AG04449 (cell line): ENCODE results near the gene HOXD12.

Experiments used
- CTCF ChIA-PET: fragments of 350-600 bp; formaldehyde crosslinking; extraction: SDS; loops from one replicate; lab custom pipeline; 2021; ENCODE audit warnings: antibody characterized with exemption; lab: Yijun Ruan, JAX
- POLR2A ChIA-PET: fragments of 400-600, 350-600 bp; formaldehyde crosslinking; extraction: SDS; loops from one replicate; lab custom pipeline; 2020; ENCODE audit warnings: antibody characterized with exemption, inconsistent platforms; lab: Yijun Ruan, JAX
- DNase-seq: peaks from one replicate; pipeline ENCODE4 v3.0.0-alpha.2; 2010; ENCODE audit warnings: low read depth, low spot score
- H3K4me3 ChIP-seq: 2 replicates; pipeline ENCODE4 v1.5.1; 2011; ENCODE audit warnings: low read depth, mild to moderate bottlenecking, control low read depth, low read length
- TF ChIP-seq, protein P1 (sequence below): IDR thresholded peaks from one replicate; pipeline ENCODE4 v1.5.1; 2011; ENCODE audit warnings: mild to moderate bottlenecking, moderate library complexity, low read length, control low read depth, inconsistent platforms; ENCODE audit not compliant: insufficient read depth; ENCODE audit errors: missing control alignments

Gene HOXD12

GRCh38 chr2:176132205-176133171 lies 32.9 kb downstream of the HOXD12 start:
- H3K4me3 ChIP-seq, result peak overlapping the region; percentile 50
- TF ChIP-seq, protein P1, sequence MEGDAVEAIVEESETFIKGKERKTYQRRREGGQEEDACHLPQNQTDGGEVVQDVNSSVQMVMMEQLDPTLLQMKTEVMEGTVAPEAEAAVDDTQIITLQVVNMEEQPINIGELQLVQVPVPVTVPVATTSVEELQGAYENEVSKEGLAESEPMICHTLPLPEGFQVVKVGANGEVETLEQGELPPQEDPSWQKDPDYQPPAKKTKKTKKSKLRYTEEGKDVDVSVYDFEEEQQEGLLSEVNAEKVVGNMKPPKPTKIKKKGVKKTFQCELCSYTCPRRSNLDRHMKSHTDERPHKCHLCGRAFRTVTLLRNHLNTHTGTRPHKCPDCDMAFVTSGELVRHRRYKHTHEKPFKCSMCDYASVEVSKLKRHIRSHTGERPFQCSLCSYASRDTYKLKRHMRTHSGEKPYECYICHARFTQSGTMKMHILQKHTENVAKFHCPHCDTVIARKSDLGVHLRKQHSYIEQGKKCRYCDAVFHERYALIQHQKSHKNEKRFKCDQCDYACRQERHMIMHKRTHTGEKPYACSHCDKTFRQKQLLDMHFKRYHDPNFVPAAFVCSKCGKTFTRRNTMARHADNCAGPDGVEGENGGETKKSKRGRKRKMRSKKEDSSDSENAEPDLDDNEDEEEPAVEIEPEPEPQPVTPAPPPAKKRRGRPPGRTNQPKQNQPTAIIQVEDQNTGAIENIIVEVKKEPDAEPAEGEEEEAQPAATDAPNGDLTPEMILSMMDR, result no peak
- no peak for DNase-seq
- ChIA-PET POLR2A (interaction anchor here (0.6 to 1.1 kb wide), 3 partner anchors 8 to 1010 kb away, joined by 3 read pairs; no protein-coding TSS in a partner anchor), CTCF (interaction anchor here (0.9 to 30.2 kb wide), 11 partner anchors 7 to 1017 kb away, joined by 3 to 1421 read pairs (median 10); no protein-coding TSS in a partner anchor)

- POLR2A ChIA-PET, result interaction anchor here (0.7 kb wide), 1 partner anchor 1009 kb away, joined by 3 read pairs; no protein-coding TSS in a partner anchor
- DNase-seq, result no peak
- CTCF ChIA-PET, result interaction anchor here (2.3 to 30.2 kb wide), 5 partner anchors 321 to 1016 kb away, joined by 9 to 1421 read pairs (median 42); no protein-coding TSS in a partner anchor
- TF ChIP-seq, protein P1, result no peak
- H3K4me3 ChIP-seq, result no peak overlapping the region
These were observed 33.8 kb downstream of the HOXD12 start for GRCh38 chr2:176133389-176133788.

DNA sequence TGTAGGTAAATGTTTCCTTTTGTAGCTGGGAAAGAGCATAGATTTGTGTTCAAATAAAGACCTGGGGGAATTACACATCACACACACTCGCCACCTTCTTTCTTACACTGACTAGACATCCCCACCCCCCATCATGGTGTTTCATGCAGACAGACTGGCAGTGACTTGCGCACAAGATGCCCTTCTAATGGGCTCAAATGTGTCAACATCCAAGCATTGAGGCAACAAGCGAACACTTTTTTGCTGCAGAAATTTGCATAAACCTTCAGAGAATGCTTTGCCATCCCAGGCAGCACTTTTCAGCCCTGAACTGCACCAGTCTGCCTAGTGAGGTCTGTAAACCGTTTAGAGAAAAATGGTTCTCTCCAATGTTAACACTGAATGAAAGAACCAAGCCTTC lies 34.4 kb downstream of the HOXD12 start:
- no peak for DNase-seq
- ChIA-PET CTCF (interaction anchor here (2.3 to 30.2 kb wide), 4 partner anchors 320 to 1015 kb away, joined by 10 to 1421 read pairs (median 72); no protein-coding TSS in a partner anchor), POLR2A (no interaction called here)
- TF ChIP-seq, protein P1, result no peak
- H3K4me3 ChIP-seq, result no peak overlapping the region

DNA sequence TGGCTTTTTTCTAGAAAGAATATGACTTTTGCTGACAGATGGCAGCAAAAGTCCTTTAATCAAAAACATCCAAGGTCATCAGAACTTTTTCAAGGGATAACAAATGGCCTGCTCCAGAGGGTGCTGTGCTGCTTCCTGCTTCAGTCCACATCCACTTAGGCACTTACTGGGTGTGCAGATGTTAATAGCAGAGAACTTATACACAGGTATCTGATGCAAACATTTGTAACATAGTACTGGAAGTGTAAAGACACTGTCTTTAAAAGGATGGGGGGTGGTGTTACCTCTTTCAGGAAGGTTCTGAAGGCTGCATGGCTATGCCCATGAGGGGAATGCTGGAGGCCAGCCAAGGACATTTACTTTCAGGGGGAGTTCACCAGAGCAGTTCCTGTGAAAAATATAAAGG lies 35.4 kb downstream of the HOXD12 start:
- ChIA-PET POLR2A (no interaction called here), CTCF (interaction anchor here (5.3 to 30.2 kb wide), 5 partner anchors 6 to 508 kb away, joined by 42 to 1421 read pairs (median 124); partner anchors contain the start of gene HOXD8)
- H3K4me3 ChIP-seq, result no peak overlapping the region
- no peak for DNase-seq
- TF ChIP-seq, protein P1, result peak; percentile 15

DNA sequence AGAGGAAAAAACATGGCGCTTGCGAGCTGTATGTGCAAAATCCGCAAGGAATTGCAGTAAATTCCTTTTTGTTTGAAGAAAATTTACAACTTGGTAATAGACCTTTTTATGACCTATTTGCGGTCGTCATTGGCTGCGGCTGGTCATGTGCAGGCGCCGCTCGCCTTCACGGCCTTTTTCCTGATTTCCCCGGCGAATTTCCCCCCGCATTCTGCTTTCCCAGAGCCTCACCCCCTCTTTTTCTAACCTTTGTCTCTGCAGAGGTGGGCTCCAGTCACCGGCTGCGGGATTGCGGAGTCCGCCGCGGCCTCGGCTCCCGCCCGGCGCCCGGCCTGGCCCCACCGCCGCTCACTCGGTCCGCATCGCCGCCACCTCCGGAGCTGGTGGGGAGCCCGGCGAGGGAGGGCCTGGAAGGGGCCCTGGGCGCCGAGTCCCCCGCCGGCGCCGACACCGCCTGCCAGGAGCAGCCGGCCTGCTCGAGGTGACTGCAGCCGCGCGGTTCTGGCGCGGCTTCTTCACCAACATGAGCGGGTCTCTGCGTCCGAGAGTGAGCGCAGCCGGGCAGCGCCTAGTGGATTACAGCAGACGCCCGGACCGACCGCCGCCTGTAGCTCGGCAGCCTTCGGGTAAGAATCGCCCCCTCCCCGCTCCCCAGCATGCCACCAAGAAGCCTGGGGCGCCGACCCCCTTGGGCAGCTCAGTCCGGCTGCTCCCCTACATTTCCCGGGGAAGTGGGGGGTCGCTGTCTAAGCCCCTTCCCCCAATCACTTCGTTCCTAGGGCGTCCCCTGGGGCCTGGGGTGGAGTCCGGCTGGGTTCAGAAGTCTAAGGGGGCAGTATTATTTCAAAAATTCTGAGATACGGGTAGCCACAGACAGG lies 37.0 kb downstream of the HOXD12 start:
- H3K4me3 ChIP-seq, result peak overlapping the region; percentile 78
- CTCF ChIA-PET, result interaction anchor here (7.4 to 30.2 kb wide), 5 partner anchors 8 to 506 kb away, joined by 119 to 1421 read pairs (median 190); partner anchors contain the start of genes HOXD3, HOXD4 and HOXD8
- TF ChIP-seq, protein P1, result no peak
- POLR2A ChIA-PET, result interaction anchor here (0.8 to 2.6 kb wide), 8 partner anchors 9 to 518 kb away, joined by 3 to 9 read pairs (median 5); no protein-coding TSS in a partner anchor
- no peak for DNase-seq
